22Rv1 (cell line): ENCODE measurements around the gene CNNM4.

ENCODE experiments used
- CTCF ChIP-seq: fragments of 450-650 bp; IDR thresholded peaks from 2 replicates; pipeline ENCODE4 v1.5.1; 2017; ENCODE audit warnings: mild to moderate bottlenecking
- ZFX ChIP-seq: fragments of 450-650 bp; IDR thresholded peaks from 2 replicates; pipeline ENCODE4 v1.6.1; 2017; ENCODE audit warnings: antibody characterized with exemption, borderline replicate concordance

GRCh38 chr2:96797066-96797625 is 36.4 kb downstream of the CNNM4 start:
- TF ChIP-seq CTCF: no peak
- TF ChIP-seq ZFX: no peak
